ENCODE data around the gene ALX3.
"Not testable (repeated sequence)": the region's sequence is repeated elsewhere in the genome, so short reads cannot be mapped to it uniquely, and the experiment has no call there.

Gene ALX3

GRCh38 chr1:110089561-110090275, 19.2 kb upstream of the ALX3 start:
- DNase-seq (ENCODE audit: low read depth in 2 of 2): no peak

DNA sequence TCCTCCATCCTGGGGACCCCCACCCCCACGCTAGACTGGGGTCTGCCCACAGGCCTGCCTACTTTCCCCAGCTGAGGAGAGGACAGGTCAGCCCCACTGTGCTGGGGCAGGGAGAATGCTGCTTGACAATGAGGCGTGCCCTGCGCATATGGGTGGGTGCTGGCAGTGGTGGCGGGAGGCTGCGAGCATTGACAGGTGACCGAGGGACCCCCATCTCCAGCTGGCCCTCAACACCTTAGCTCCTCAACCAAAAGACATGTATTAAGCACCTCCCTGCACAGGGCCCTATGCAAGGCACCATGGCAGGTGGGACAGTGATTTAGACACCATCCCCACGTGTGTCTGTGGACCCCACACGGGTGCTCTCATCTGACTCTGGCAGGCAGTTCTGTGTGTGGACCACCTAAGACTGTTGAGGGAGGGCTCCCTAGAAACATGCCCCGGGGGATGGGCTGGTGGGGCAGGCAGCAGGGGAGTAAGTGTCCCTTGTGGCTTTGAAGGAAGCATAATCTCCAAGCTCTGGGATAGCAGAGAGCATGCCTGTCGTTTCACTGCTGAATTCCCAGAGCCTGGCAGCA, 18.4 kb upstream of the ALX3 start:
- no peak for DNase-seq (ENCODE audit: low read depth in 2 of 2)

DNA sequence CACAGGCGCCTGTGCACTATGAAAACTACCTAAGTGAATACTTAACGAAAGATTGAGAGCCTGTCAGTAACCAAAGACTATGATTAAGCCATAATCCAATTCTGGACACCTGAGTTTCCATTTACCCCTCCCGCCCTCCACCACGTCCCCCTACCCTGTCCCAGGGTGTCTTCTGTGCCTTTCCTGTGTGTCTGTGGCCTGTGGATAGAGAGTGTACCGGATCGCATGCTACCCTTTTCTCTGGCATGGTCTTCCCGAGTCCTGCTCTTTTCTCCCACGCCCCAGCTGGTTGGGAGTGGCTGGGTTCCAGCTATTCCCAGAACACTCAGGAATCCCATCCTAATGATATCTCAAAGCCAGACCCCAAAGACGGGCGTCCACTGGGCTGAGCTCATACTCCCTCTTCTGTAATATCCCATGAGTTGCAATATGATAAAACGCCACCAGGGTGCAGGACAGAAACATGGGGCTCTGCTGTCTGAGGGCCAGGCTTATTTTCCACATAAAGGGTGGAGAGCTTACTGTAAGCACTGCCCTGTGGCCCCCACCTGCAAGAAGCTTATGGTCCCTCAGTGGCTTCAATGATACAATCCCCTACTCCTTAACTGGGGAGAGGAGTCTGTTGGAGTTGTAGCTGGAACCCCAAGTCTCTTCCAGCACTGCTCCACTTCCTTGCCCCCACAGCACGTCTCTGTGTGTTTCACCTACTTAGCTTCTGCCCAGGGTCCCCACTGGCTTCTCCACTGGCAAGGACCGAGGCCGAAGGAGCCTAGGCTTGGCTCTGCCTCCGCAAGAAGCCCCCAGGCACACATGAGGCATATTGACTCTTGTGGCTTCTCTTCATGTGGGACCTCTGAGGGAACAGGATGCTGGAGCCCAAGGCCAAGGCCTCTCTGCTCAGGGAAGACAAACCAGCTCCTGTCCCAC, 17.6 kb upstream of the ALX3 start:
- DNase-seq (ENCODE audit: low read depth in 2 of 2): no peak

DNA sequence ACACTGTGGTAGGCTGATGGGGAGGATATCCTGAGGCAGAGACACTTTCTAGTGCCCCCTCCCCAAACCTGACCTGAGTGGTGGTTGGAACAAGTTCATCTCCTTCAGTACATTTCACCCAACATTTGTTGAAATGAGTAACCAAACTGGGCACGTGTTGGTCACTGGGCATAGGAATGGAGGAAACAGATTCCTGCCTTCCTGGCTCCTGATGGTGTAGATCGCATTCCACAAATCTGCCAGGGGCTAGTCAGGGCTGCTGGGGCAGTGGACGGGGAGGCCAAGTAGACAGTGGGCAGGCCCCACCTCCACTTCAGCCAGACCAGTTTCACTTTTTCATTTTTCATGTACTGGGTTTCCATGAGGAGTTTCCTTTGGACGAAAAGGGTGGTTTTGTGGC, 16.5 kb upstream of the ALX3 start:
- DNase-seq (ENCODE audit: low read depth in 2 of 2): no peak

DNA sequence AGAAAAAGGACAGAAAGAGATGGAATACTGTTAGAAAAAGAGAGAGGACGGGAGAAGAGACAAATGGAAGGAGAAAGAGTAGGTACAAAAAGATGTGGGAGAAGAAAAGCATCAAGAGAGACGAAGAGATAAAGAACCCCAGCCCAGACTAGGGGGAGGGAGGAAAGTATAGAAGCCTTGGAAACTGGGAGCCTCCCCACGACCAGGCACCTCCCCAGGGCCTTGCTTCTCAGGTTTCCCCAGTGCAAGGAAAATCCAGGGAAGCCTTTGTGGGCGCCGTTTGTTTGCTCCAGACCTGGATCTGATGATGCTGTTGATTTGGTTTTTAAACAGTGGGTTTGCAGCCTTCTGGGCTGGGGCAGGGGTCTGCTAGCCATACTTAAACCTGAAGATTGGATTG, 15.2 kb upstream of the ALX3 start:
- DNase-seq (ENCODE audit: low read depth in 2 of 2): no peak

- no peak for DNase-seq (ENCODE audit: low read depth in 2 of 2)
These were observed 14.0 kb upstream of the ALX3 start for GRCh38 chr1:110084227-110085078.

- DNase-seq (ENCODE audit: low read depth in 2 of 2): no peak
These were observed 13.4 kb upstream of the ALX3 start for GRCh38 chr1:110083866-110084226.

- no peak for DNase-seq (ENCODE audit: low read depth in 2 of 2)
These were observed 12.8 kb upstream of the ALX3 start for GRCh38 chr1:110083061-110083865.

- no peak for DNase-seq (ENCODE audit: low read depth in 2 of 2)
These were observed 12.0 kb upstream of the ALX3 start for GRCh38 chr1:110082477-110082876.

GRCh38 chr1:110081061-110081460, 10.6 kb upstream of the ALX3 start:
- no peak for DNase-seq (ENCODE audit: low read depth in 2 of 2)

GRCh38 chr1:110079995-110080394, 9.5 kb upstream of the ALX3 start:
- DNase-seq (ENCODE audit: low read depth in 2 of 2): not testable (repeated sequence)

- DNase-seq (ENCODE audit: low read depth in 2 of 2): no peak
These were observed 6.5 kb upstream of the ALX3 start for GRCh38 chr1:110076789-110077500.

DNA sequence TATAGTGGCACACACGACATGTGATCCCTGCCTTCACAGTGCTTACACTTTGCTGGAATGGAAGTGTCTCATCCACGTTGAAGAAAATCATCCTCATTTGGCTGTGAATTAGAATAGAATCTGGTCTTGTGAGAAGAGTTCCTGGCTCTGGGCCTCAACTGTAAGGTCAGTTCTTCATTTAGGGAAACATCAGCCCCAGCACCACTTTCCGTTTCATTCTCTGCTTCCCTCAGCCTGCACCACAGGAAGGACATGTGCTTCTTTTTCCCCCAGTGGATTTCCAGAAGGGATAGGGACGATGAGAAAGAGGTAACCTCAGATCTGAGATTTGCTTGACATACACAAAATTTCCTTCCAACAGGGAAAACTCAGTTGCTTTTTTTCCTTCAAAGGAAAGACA, 3.7 kb upstream of the ALX3 start:
- no peak for DNase-seq (ENCODE audit: low read depth in 2 of 2)

DNA sequence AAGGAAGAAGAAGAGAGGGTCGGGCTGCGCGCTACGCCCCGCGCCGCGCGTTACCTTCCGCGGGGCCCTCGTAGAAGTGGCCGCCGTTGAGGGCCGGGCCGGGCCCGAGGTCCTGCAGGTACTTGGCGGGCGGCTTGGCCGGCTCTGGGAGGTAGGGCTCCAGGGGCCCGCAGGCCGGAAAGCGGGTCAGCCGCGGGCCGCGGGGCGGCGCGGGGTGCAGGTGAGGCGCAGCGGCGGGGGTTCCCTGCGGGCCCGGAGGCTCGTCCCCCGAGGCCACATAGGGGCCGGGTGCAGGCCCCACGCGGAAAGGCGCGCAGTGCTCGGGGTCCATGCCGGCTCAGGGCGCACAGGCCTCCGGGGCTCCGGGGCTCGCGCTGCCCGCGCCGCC, 196 bp downstream of the ALX3 start:
- no peak for DNase-seq (ENCODE audit: low read depth in 2 of 2)

DNA sequence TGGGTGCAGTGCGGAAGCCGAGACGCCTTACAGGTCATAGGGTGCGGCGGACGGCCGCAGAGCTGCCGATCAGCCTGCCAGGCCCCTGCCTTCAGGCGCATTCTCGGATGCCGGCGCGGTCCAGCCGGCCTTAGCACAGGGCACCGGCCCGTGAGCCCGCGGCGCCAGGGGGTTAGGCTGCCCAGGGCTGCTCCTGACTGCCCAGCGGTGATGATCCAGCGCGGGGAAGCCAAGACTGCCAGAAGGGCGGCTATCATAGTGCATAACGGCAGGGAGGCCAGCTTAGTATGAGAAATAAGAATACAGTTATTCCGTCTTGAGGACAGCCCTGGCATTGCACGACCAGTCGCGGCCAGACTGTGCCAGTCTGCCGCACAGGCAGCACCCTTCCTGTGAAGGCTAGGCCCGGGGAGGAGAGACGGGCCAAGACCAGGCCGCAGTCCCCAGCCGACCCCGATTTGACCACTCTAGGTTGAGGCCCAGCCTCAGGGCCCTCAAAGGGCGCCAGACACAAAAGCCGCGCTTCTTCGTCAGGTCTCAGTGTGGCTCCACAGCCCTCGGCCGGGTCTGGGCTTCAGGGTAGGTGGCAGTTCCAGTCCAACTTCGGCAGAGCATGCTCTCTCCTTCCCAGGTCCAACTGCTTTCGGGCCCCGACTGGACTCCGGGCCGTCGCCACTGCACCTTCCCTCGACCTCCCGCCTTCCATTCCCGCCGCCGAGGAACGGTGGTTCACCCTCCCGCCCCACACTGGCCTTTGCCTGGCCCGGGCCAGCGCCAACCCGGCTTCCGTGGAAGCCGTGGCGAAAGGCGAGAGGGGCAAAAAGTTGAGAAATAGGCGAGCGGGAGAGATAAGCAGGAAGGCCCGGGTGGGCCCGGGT, 829 bp downstream of the ALX3 start:
- DNase-seq (ENCODE audit: low read depth in 2 of 2): no peak

DNA sequence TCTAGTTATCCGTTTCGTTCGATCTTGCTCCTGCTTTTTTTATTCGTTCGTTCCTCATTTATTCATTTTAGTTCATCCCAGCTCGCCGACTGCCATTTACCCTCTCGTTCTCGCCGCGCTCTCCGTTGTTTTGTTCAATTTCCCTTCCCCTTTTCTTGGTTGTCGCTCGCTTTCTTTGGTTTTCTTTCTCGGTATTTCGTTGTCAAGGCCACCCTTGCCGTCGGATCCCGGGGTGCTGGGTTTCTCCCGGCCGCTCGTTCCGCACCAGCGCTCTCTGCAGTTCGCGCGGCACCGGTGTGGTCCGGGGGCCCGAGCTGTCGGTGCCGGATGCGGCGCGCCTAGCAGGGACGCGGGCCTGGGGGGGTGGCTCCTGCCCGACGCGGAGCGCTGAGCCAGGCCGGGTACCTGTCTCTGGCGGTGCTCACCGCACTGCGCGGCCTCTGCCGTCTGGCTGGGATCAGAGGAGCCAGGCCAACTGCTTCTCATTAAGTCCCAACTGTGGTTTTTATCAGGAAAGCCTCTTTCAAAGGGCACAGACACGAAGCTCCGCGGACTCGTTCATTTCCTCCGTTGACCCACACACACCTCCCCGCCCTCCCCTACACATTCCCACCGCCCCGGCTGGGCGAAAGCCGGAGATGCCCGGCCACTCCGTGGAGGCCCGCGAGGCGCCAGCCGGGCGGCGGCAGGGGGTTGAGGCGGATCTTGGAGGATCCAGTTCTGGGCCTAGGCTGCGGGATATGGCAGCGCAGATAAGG, 1.6 kb downstream of the ALX3 start:
- DNase-seq (ENCODE audit: low read depth in 2 of 2): no peak

DNA sequence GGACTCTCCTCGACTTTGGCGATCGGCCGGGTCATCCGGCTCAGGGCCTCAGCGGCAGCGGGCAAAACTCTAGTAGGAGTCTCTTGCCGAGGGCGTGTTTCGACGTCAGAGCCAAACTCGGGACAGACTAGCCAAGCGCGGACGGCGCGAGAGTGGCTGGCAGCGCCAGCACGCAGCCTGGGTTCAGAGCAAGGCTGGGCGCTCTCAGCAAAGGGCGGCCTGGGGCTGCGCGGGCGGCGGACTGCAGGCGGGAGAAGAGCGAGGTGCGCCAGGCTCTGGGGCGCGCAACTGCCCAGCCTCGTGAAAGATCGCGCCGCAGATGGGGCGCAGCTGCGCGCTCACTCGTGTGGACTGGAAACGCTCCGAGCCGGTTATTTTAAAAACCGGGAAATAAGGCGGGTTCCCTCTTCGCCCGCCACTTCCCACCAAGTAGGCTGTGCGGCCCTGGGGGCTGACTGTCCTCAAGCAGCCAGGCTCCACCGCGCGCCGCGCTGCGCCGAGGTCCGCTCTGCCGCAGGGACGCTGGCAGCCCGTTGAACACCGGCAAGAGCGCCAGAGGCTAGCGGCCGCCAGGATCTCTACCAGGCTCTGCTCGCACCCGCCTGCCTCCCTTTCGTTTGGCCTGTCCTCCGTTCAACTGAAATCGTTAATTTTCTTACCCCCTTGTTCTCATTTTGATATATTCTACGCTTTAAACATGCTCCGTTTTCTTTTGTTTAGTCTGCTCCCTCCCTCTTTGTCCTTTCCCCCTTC, 2.4 kb downstream of the ALX3 start:
- DNase-seq (ENCODE audit: low read depth in 2 of 2): no peak

- DNase-seq (ENCODE audit: low read depth in 2 of 2): no peak
These were observed 3.0 kb downstream of the ALX3 start for GRCh38 chr1:110067479-110067892.
